ENCODE results near the gene SPECC1. TPM values are rescaled to one million over a fixed set of nuclear protein-coding genes. Genes with fewer than 3 reads are reported as not detected.

Gene SPECC1
- total RNA-seq, 1 experiment from 2014 or later: 128 TPM

DNA sequence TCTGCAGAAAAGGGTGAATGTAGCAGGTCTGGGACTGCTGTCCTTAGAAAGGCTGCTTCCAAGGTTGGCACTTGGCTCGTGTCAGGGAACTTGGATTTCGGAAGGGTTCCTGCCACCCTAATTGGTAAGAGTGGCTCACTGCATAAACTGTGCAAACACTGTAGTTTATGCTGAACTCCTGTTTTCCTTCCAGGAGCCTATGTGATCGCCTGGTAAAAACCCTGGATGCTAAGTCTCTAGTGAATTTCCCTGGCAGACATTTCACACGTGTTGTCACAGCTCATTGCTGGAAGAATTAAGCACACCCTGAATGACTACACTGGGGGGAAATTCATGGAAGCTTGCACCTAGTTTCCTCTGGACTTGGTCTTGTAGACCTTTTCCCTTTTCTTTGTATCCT is 140.1 kb downstream of the SPECC1 start:
- H3K27me3 ChIP-seq (ENCODE audit: insufficient read depth, low read depth): no peaks in the 10 kb centered on the region
- H3K27ac ChIP-seq: no peak overlapping the region
- H2AFZ ChIP-seq: no peak overlapping the region
- no peaks in the 10 kb centered on the region for H3K4me1 ChIP-seq (replicated peaks; ENCODE audit: insufficient read depth)
- H4K20me1 ChIP-seq (ENCODE audit: insufficient read depth): no peaks in the 10 kb centered on the region
- no peaks in the 10 kb centered on the region for H3K79me2 ChIP-seq (ENCODE audit: low read depth)
- H3K9me3 ChIP-seq (ENCODE audit: insufficient read depth, low read depth): no peaks in the 10 kb centered on the region
- H3F3A ChIP-seq (ENCODE audit: insufficient read depth, low read depth): no peaks in the 10 kb centered on the region
- POLR2A ChIA-PET (ENCODE audit: unreplicated experiment): interaction anchor here (0.7 kb wide), 1 partner anchor 40 kb away, joined by 5 read pairs; no protein-coding TSS in a partner anchor
- no peak for DNase-seq
- no peak overlapping the region for H3K4me2 ChIP-seq
- TF ChIP-seq CTCF (conservative IDR thresholded peaks at IDR 0.05): no peak
- no peak for TF ChIP-seq EZH2 (IDR thresholded peaks at IDR 0.05; ENCODE audit: low read depth)
- no peak overlapping the region for H3K4me3 ChIP-seq
- no TSS peak for BruUV-seq (replicated peaks)
- CTCF ChIA-PET: interaction anchor here (0.9 kb wide), 1 partner anchor 32 kb away, joined by 3 read pairs; no protein-coding TSS in a partner anchor
- intact Hi-C loops (cut with micrococcal nuclease; ENCODE audit: unreplicated experiment): no loop called here
- no peaks in the 10 kb centered on the region for H3K9me2 ChIP-seq (ENCODE audit: insufficient read depth)
- no peaks in the 10 kb centered on the region for H3K36me3 ChIP-seq (ENCODE audit: low read depth)

- Histone ChIP-seq H3K27me3 (ENCODE audit: insufficient read depth, low read depth) (no peaks in the 10 kb centered on the region), H3K79me2 (ENCODE audit: low read depth) (no peaks in the 10 kb centered on the region), H3K4me1 (replicated peaks; ENCODE audit: insufficient read depth) (peaks cover 6% of the 10 kb centered on the region), H3K4me2 (no peak overlapping the region), H3K36me3 (ENCODE audit: low read depth) (no peaks in the 10 kb centered on the region), H4K20me1 (ENCODE audit: insufficient read depth) (no peaks in the 10 kb centered on the region), H3K9me3 (ENCODE audit: insufficient read depth, low read depth) (no peaks in the 10 kb centered on the region), H3F3A (ENCODE audit: insufficient read depth, low read depth) (peaks cover 11% of the 10 kb centered on the region; the same call in 1 of the 2 replicates), H3K27ac (no peak overlapping the region), H2AFZ (no peak overlapping the region), H3K4me3 (no peak overlapping the region), H3K9me2 (ENCODE audit: insufficient read depth) (no peaks in the 10 kb centered on the region)
- intact Hi-C loops (cut with micrococcal nuclease; ENCODE audit: unreplicated experiment): no loop called here
- no TSS peak for BruUV-seq (replicated peaks)
- ChIA-PET POLR2A (ENCODE audit: unreplicated experiment) (no interaction called here), CTCF (no interaction called here)
- TF ChIP-seq EZH2 (IDR thresholded peaks at IDR 0.05; ENCODE audit: low read depth) (no peak), CTCF (conservative IDR thresholded peaks at IDR 0.05) (no peak)
- no peak for DNase-seq
Observed at GRCh38 chr17:20151174-20151573, 142.0 kb downstream of the SPECC1 start.

DNA sequence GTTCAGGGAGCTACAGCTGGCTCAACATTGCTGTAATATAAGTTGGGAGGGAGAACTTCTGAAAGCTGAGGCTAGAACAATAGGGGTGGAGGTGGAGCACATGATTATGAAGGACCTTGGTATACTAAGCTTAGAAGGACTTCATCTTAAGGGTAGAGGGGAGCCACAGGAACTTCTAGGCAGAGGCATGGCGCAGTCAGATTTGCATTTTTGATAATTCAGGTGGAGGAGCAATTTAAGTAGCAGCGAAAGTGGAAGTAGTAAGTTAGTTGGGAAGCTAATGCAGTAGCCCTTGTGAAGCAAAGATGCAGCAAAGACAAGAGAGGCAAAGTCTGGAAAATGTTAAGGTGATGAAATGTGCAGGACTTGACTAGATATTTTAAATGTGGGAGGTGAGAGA is 144.1 kb downstream of the SPECC1 start:
- TF ChIP-seq CTCF (conservative IDR thresholded peaks at IDR 0.05) (no peak), EZH2 (IDR thresholded peaks at IDR 0.05; ENCODE audit: low read depth) (no peak)
- no peaks in the 10 kb centered on the region for H3K36me3 ChIP-seq (ENCODE audit: low read depth)
- H3F3A ChIP-seq (ENCODE audit: insufficient read depth, low read depth): peaks cover 22% of the 10 kb centered on the region; the same call in 1 of the 2 replicates
- H3K4me1 ChIP-seq (replicated peaks; ENCODE audit: insufficient read depth): peaks cover 17% of the 10 kb centered on the region
- H3K4me3 ChIP-seq: no peak overlapping the region
- H3K9me2 ChIP-seq (ENCODE audit: insufficient read depth): no peaks in the 10 kb centered on the region
- H3K27ac ChIP-seq: no peak overlapping the region
- CTCF ChIA-PET: no interaction called here
- H3K4me2 ChIP-seq: no peak overlapping the region
- BruUV-seq (replicated peaks): no TSS peak
- H2AFZ ChIP-seq: no peak overlapping the region
- H3K27me3 ChIP-seq (ENCODE audit: insufficient read depth, low read depth): no peaks in the 10 kb centered on the region
- no peak for DNase-seq
- H3K9me3 ChIP-seq (ENCODE audit: insufficient read depth, low read depth): no peaks in the 10 kb centered on the region
- POLR2A ChIA-PET (ENCODE audit: unreplicated experiment): no interaction called here
- intact Hi-C loops (cut with micrococcal nuclease; ENCODE audit: unreplicated experiment): no loop called here
- peaks cover 18% of the 10 kb centered on the region for H3K79me2 ChIP-seq (ENCODE audit: low read depth)
- peaks cover 8% of the 10 kb centered on the region; the same call in 1 of the 2 replicates for H4K20me1 ChIP-seq (ENCODE audit: insufficient read depth)

Measured in PC-9 (cell line).